HepG2 (cell line): ENCODE data around the gene PTPRD.

Source experiments
- GPBP1L1 ChIP-seq: sonication (generic); formaldehyde crosslinking; IDR thresholded peaks from 2 replicates; pipeline ENCODE4 v1.5.0; 2020; ENCODE audit warnings: mild to moderate bottlenecking, missing genetic modification reagents
- MAFF ChIP-seq: IDR thresholded peaks from 2 replicates; pipeline ENCODE4 v1.6.1; 2011; ENCODE audit warnings: low read depth, low read length, improper control_type of control experiment
- MIER3 ChIP-seq: IDR thresholded peaks from 2 replicates; pipeline ENCODE4 v1.6.1; 2016; ENCODE audit warnings: missing compliant biosample characterization, borderline replicate concordance
- MXI1 ChIP-seq: IDR thresholded peaks from 3 replicates; pipeline ENCODE4 v1.6.1; 2012; ENCODE audit warnings: low read depth, low read length, inconsistent platforms, borderline replicate concordance
- NFE2 ChIP-seq: sonication (generic); formaldehyde crosslinking; IDR thresholded peaks from 2 replicates; pipeline ENCODE4 v1.4.0; 2020; ENCODE audit warnings: missing genetic modification reagents
- STAT6 ChIP-seq: sonication (generic); formaldehyde crosslinking; IDR thresholded peaks from 2 replicates; pipeline ENCODE4 v1.4.0; 2020; ENCODE audit warnings: missing genetic modification reagents, mild to moderate bottlenecking, borderline replicate concordance
- ZNF580 ChIP-seq: IDR thresholded peaks from 2 replicates; pipeline ENCODE4 v1.6.1; 2016; ENCODE audit warnings: low read depth, borderline replicate concordance

GRCh38 chr9:9719373-9720112, 893.3 kb downstream of the PTPRD start:
- TF ChIP-seq MIER3 (CRISPR knock-in tag) (no peak), STAT6 (CRISPR knock-in tag) (no peak), NFE2 (no peak), GPBP1L1 (CRISPR knock-in tag) (no peak), MXI1 (no peak), ZNF580 (CRISPR knock-in tag) (no peak), MAFF (no peak)
